Neural progenitor cell (in vitro differentiated cells): ENCODE results near the gene PCGF3.

ENCODE experiments used
- CTCF ChIP-seq: fragments of 200-600 bp; sonication (generic); IDR thresholded peaks from 2 replicates; pipeline ENCODE4 v1.5.1; 2017; ENCODE audit warnings: antibody characterized with exemption, mild to moderate bottlenecking
- EZH2 ChIP-seq: fragments of 200-600 bp; sonication (generic); IDR thresholded peaks from 2 replicates; pipeline ENCODE4 v1.6.1; 2017; ENCODE audit warnings: antibody characterized with exemption, mild to moderate bottlenecking, moderate library complexity
- EZH2phosphoT487 ChIP-seq: fragments of 200-600 bp; sonication (generic); IDR thresholded peaks from 2 replicates; pipeline ENCODE4 v1.6.1; 2017; ENCODE audit warnings: antibody characterized with exemption

GRCh38 chr4:779555-779954 lies 73.9 kb downstream of the PCGF3 start:
- no peak for TF ChIP-seq CTCF
- no peak for TF ChIP-seq EZH2
- no peak for TF ChIP-seq EZH2phosphoT487
